ENCODE results near the gene CCDC190. TPM values are rescaled to one million over a fixed set of nuclear protein-coding genes. Genes with fewer than 3 reads are reported as not detected.
"Not testable (repeated sequence)": the region's sequence is repeated elsewhere in the genome, so short reads cannot be mapped to it uniquely, and the experiment has no call there.

Gene CCDC190
- total RNA-seq, 1 experiment from 2014 or later, result not detected

DNA sequence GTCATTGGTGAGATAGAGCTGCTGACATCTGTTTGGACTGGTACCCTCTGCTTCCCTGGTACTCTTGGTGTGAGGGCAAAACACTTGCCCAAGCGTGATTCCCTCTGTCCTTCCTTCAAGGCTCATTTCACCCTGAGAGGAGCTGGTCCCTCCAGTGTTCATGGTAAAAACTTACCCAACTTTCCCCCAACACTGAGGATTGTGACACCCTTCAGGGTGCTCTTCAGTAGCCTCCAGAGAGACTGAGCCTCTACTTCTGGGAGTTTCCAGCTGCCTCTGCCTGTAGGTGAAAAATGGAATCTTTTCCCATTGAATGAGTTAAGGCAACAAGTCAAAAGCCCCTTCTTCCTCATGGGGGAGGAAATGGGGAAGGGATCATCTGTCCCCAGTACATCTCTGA lies 9.6 kb downstream of the CCDC190 start:
- no peaks in the 10 kb centered on the region for H3K36me3 ChIP-seq
- 0 out of 2 replicates have a peak, but pooled peaks cover 2% of the 10 kb centered on the region for H3K27me3 ChIP-seq
- no peaks in the 10 kb centered on the region for H3K9me3 ChIP-seq
- H3K4me3 ChIP-seq, result no peak overlapping the region
- no peak for DNase-seq

DNA sequence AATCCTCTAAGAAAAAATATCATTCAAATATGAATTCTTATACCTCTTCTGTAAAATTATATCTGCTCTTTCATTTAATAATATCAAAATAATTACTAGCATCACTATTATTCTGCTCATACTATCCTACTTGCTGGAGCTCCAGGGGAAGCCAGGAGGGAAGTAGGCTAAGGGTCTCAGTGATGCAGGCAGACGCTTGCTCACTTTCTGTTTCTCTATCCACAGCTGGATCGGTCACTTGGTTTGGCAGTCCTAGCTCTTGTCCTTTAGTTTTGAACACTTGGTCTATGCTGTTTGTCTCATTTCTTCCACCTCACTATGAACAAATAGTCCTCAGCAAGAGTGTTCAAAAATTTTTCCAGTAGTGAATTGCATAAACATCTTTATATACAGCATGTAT lies 11.3 kb downstream of the CCDC190 start:
- Histone ChIP-seq H3K9me3 (no peaks in the 10 kb centered on the region), H3K36me3 (no peaks in the 10 kb centered on the region), H3K4me3 (no peak overlapping the region), H3K27me3 (0 out of 2 replicates have a peak, but pooled peaks cover 2% of the 10 kb centered on the region)
- DNase-seq, result no peak

DNA sequence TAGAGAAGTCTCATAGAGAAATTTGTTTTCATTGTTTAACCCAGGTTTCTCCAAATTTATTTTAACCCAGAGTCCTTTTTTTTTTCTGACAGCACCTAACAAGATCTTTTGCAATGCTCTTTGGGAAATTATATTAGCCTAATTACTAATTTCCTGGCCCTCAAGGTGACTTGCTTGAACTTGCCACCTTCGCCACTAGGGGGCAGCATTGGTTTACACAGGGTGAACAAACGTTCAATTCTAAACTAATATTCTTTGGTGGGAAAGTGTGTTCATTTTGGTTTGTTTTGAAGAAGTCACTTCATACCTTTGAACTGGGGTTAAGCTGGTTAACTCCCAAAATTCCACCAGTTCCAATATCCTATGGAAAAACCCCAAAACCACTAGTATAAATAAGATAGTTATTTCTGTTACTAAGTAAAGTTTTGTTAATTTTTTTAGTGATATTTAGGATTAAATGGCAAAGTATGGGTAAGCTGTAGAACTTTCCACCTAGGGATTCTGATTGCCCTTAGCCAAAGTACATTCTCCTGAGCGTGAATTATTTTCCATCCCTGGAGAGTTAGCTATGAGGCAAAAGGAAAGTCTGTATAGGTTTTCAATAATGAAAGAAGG lies 13.0 kb downstream of the CCDC190 start:
- no peaks in the 10 kb centered on the region for H3K36me3 ChIP-seq
- H3K9me3 ChIP-seq, result no peaks in the 10 kb centered on the region
- H3K27me3 ChIP-seq, result 0 out of 2 replicates have a peak, but pooled peaks cover 2% of the 10 kb centered on the region
- H3K4me3 ChIP-seq, result no peak overlapping the region
- DNase-seq, result peak; percentile 56

DNA sequence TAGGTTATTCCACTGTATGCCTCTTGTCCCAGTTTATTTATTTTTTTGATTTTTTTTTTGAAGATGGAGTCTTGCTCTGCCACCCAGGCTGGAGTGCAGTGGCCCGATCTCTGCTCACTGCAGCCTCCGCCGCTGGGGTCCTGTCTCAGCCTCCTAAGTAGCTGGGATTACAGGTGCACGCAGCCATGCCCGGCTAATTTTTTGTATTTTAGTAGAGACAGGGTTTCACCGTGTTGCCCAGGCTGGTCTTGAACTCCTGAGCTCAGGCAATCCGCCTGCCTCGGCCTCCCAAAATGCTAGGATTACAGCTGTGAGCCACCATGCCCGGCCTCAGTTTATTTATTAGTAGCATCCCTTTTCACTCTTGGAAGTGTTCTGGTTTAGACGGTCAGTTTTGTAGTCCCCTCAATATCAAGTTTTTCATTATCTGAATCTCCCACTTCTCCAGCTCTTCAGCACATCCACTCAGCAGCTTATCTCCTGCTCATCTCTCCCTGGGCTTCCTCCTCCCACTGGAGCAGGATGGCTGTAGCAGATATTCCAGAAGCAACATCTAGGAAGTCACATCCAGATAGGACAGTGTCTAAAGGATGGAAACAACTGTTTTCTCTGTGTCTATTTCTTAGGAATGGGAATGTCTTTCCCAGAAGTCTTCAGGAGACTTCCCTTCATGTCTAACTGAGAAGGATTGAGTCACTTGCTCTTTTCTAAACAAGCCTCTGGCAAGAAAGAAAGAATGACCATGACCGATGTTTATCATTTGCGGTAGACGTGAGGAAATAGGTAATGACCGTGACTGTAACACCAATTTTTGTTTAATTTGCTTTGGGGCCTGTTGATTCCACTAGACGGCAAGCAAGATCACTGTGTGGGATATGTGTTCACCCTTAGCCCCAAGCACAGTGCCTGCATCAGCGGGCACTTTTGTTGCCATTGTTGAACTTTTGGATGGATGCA lies 14.4 kb downstream of the CCDC190 start:
- Histone ChIP-seq H3K36me3 (no peaks in the 10 kb centered on the region), H3K27me3 (0 out of 2 replicates have a peak, but pooled peaks cover 2% of the 10 kb centered on the region), H3K4me3 (no peak overlapping the region), H3K9me3 (no peaks in the 10 kb centered on the region)
- DNase-seq, result no peak

DNA sequence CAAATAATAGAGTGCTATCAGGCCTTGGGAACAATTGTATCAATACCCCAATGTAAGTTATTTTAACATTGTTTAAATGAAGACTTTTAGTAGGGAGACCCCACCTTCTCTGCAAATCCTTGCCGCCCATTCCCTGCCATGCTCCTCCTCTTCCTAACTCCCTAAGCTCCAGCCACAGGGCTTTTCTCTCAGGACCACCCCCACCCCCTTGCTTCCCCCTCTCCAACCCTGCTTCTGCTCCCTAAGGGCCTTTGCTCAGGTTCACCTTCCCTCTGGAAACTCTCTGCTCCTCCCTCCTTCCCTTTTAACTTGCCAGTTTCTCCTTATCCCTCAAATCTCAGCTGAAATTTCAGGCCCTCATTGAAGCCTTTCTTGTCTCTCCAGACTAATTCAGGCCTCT lies 16.8 kb downstream of the CCDC190 start:
- DNase-seq, result no peak
- Histone ChIP-seq H3K4me3 (no peak overlapping the region), H3K27me3 (0 out of 2 replicates have a peak, but pooled peaks cover 2% of the 10 kb centered on the region), H3K36me3 (no peaks in the 10 kb centered on the region), H3K9me3 (peaks cover 4% of the 10 kb centered on the region)

DNA sequence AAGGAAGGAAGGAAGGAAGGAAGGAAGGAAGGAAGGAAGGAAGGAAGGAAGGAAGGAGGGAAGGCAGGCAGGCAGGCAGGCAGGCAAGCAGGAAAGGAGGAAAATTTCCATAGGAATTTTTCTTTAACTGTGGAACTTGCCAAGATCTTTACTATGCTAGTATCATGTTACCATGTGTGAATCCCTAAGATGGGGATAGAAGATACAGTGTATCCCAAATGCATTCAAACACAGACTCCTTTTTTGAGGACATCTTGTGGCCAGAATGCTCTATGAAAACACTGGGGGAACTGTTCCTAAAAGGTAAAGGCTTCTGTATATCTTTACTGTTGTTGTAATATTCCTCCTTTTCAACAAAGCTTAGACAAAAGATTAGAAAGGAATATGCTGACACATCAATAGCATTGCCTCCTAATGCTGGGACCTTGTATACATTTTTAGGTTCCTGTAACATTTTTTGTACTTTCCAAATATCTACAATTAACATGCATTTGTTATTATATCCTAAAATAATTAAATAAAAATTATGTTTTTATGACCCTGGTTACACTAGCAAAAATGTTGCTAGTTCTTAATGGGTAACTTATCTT lies 20.6 kb downstream of the CCDC190 start:
- no peaks in the 10 kb centered on the region for H3K36me3 ChIP-seq
- H3K9me3 ChIP-seq, result peaks cover 18% of the 10 kb centered on the region
- no peak for DNase-seq
- H3K4me3 ChIP-seq, result no peak overlapping the region
- 0 out of 2 replicates have a peak, but pooled peaks cover 2% of the 10 kb centered on the region for H3K27me3 ChIP-seq

DNA sequence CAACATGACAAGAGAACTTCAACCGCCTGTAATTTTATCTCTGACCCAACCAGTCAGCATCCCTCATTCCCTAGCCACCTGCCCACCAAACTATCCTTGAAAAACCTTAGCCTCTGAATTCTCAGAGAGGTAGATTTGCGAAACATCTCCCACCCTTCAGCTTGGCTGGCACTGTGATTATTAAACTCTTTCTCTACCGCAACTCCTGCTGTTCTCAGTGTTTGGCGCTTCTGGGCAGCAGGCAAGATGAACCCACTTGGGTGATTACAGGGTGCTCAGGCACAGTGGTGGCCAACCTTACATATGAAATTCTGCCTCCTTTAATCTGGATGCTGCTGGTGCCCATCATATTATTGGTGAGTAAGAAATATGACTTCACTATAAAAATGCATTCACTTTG lies 22.1 kb downstream of the CCDC190 start:
- H3K27me3 ChIP-seq, result 0 out of 2 replicates have a peak, but pooled peaks cover 2% of the 10 kb centered on the region
- peaks cover 18% of the 10 kb centered on the region for H3K9me3 ChIP-seq
- no peak overlapping the region for H3K4me3 ChIP-seq
- H3K36me3 ChIP-seq, result no peaks in the 10 kb centered on the region
- no peak for DNase-seq

DNA sequence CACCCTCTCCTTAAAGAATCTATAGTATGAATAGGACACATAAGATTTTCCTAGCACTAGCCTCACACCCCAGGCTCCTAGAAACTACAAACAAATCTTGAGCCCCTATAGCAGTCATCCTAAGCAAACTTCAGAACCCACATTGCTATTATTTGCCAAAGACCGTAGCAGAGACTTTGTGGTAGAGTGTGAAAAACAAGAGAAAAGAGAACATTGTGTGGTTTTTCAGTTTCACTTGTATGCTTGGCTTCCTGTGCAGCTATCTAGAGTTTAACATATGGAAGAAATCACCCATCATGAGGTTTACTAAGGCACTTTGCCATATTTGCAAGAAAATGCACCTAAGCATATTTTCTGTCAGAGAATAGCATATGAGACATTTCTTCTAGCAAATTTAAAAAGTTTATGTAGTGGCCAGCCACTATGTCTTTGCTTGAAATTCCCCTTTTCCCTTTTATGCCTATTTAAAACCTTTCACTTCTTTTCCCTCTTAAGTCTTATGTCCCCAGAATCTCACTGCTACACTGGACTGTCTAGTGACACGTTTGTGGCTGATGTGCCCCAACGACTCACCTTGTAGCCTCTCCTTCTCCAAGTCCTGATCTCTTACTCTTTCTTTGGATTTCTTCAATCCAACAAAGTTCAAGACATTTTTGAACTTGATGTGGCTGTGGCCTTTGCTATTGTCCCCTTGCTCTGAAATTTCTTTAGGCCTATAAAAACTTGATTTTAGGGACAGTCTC lies 25.6 kb downstream of the CCDC190 start:
- H3K27me3 ChIP-seq, result 0 out of 2 replicates have a peak, but pooled peaks cover 2% of the 10 kb centered on the region
- no peak overlapping the region for H3K4me3 ChIP-seq
- no peak for DNase-seq
- no peaks in the 10 kb centered on the region for H3K36me3 ChIP-seq
- H3K9me3 ChIP-seq, result peaks cover 18% of the 10 kb centered on the region

DNA sequence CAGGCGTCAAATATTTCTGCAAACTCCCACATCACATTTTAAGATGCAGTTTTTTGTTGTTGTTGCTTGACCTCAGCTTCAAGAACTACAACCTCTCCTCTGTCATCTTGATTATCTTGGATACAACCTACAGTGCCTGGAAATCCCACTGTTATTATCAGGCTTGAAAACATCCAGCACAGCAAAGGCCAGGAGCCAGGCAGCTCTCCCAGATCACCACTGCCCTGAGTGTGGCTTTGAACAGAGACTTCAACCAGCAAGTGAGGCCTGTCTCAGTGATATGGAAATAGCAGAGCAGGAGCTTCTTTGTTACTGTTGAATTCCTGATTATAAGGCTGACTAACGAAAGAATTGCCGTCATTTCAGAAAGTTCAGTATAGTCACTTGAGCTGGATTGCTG lies 28.5 kb downstream of the CCDC190 start:
- Histone ChIP-seq H3K36me3 (no peaks in the 10 kb centered on the region), H3K4me3 (no peak overlapping the region), H3K9me3 (0 out of 2 replicates have a peak, but pooled peaks cover 2% of the 10 kb centered on the region), H3K27me3 (peaks cover 4% of the 10 kb centered on the region; the same call in 1 of the 2 replicates)
- DNase-seq, result no peak

DNA sequence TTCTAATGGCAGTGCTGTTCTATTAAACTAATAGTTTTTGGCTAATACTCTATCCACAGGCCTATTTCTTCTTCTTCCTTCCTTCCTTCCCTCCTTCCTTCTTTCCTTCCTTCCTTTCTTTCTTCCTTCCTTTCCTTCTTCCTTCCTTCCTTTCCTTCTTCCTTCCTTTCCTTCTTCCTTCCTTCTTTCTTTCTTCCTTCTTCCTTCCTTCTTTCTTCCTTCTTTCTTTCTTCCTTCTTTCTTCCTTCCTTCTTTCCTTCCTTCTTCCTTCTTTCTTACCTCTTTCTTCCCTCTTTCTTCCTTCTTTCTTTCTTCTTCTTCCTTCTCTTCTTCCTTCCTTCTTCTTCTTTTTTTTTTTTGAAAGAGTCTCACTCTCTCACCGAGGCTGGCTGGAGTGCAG lies 31.7 kb downstream of the CCDC190 start:
- no peak for DNase-seq
- no peaks in the 10 kb centered on the region for H3K9me3 ChIP-seq
- peaks cover 2% of the 10 kb centered on the region; the same call in 1 of the 2 replicates for H3K27me3 ChIP-seq
- H3K36me3 ChIP-seq, result no peaks in the 10 kb centered on the region
- no peak overlapping the region for H3K4me3 ChIP-seq

DNA sequence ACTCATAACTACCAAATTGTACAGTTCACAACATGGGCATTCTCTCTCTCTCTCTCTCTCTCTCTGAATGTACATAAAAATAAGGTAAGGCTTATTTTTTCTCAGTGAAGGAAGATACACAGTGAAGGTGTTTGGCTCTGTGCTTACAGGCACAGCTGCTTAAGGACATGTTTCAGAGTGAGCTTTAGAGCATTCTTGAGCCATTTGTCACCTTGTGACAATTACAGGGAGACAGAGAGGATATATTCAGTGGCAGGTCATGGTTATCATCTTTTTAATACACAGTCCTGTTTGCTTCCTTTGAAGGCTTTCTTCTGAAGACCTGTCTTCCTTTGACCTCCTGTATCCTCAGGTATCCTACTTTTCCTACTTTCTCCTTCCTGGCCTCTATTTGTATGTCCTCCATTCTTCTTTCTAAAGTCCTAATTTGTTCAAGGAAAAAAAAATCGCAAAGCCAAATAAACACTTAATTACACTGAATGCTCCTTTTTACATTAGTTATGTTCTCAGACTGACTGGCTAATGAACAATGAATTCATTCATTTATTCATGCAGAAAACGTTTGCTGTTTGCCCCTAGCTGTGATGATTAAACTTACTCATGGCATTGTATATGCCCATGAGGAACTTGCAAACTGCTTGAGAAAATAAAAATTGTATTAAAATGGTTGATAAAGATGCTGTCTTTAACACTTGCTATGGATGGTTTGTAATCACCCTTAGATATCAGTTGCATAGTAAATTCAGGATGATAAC lies 37.0 kb downstream of the CCDC190 start:
- no peak for DNase-seq
- no peaks in the 10 kb centered on the region for H3K36me3 ChIP-seq
- H3K9me3 ChIP-seq, result no peaks in the 10 kb centered on the region
- H3K27me3 ChIP-seq, result peaks cover 2% of the 10 kb centered on the region; the same call in 1 of the 2 replicates
- no peak overlapping the region for H3K4me3 ChIP-seq

DNA sequence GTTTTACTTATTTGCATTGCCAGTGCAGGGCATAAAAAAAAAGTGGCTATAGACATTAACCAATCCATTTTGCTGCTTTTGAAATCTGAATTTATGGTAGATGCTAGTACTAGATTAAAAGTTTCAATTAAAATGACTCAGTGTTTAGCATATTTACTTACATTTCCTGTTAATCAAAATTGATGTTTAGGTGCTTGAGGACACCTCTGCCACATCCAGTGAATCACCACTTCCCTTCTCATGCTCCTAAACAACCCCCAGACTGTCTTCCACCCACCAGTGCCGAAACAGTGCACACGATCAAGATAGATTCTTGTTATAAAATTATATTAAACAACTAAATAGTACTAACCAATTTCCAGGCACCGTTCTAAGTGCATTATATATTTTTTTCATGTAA lies 37.7 kb downstream of the CCDC190 start:
- H3K27me3 ChIP-seq, result no peaks in the 10 kb centered on the region
- H3K36me3 ChIP-seq, result no peaks in the 10 kb centered on the region
- DNase-seq, result no peak
- no peaks in the 10 kb centered on the region for H3K9me3 ChIP-seq
- no peak overlapping the region for H3K4me3 ChIP-seq

DNA sequence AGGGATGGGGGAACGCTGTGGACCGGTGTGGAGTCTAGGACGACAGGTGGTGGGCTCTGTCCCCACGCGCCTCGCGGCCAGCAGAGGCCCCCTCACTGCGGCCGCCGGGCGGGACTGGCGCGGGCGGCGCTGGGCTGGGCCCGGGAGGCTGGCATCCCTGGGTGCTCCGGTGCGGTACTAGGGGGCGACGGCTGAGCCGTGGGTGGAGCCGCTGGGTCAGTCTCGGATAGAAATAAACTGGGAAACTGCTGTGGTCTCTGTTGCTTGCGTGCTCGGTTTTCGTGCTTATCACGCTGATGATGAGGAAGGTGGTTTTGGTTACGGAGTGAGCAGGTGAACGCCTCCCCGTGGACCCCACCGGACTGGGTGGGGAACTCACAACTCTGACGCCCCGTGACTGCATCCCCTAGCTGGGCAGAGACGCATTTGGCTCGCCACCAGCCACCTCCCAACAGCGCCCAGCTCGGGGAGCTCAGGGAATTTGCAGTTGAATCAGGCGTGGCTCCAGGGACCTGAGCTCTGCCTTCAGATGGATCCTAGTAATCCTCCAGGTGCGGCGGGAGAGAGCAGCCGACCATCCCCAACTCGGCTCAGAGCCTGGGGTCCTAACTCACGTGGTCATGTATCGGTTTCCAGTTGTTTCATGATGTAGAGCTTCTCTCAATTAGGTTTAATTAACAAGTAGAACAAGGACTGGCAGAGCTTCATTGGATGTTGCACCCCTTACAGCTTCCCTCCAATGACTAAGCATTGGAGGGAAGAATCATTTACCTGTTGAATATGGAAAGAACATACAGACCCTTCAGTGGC lies 38.4 kb downstream of the CCDC190 start:
- H3K9me3 ChIP-seq, result no peaks in the 10 kb centered on the region
- peak; percentile 27 for DNase-seq

DNA sequence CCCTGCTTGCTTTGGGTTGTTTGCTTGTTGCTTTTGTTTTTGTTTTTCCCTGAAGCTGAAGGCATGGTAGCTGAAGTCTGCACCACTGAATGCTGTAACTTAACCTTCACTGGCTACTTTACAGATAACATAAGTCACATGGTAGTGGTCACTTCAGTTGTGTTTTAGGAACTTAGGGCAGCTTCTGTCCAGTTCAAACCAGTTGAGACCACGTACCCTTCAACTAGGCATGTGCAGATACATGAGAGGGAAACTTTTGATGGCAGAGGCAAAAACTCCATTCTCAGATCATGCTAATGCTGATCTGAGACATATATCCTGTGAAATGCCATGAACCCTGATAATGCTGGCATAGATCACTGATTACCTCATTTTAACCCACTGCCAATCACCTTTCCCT lies 42.3 kb downstream of the CCDC190 start:
- H3K9me3 ChIP-seq, H3K27me3 ChIP-seq, DNase-seq, H3K4me3 ChIP-seq, H3K36me3 ChIP-seq: not testable (repeated sequence)

More for the DNA sequence above, 38.4 kb downstream of the CCDC190 start:
- H3K4me3 ChIP-seq, result peak overlapping the region; percentile 29
- no peaks in the 10 kb centered on the region for H3K36me3 ChIP-seq
- H3K27me3 ChIP-seq, result no peaks in the 10 kb centered on the region

DNA sequence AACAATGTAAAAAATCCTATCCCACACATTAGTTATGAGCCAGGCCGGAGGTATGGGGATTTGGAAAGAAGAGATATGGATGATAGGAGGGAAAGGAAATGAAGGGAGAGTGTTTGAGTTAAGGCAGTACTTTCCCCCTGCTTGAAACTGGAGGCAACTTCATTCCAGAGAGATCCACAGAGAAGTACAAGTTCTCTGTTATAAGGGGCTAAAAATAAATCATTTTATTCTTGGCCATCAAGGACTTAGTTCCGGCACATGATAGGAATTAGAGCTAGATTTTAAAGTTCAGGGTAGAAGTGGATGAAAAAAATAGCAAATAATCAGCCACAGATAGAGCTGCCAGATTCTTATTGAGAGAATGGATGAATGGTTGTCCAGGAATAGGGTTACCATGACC lies 42.8 kb downstream of the CCDC190 start:
- H3K4me3 ChIP-seq, DNase-seq, H3K27me3 ChIP-seq, H3K36me3 ChIP-seq, H3K9me3 ChIP-seq: not testable (repeated sequence)
